Effector memory CD4-positive, alpha-beta T cell (primary cell): ENCODE data around the gene KNTC1.
"Not testable (repeated sequence)": the region's sequence is repeated elsewhere in the genome, so short reads cannot be mapped to it uniquely, and the experiment has no call there.

Experiments
- DNase-seq, 3 donors: peaks; one replicate each; pipeline ENCODE4 v3.0.0-alpha.2; 2020
- H3K27ac ChIP-seq: 2 replicates; pipeline ENCODE4 v1.7.0; 2013; ENCODE audit warnings: mild to moderate bottlenecking, low read length, moderate library complexity; ENCODE audit not compliant: insufficient read depth, poor library complexity, severe bottlenecking
- H3K27me3 ChIP-seq: replicated peaks from 2 replicates; pipeline ENCODE4 v1.7.0; 2013; ENCODE audit warnings: mild to moderate bottlenecking, low read length; ENCODE audit not compliant: insufficient read depth, control insufficient read depth, poor library complexity, severe bottlenecking
- H3K36me3 ChIP-seq: 2 replicates; pipeline ENCODE4 v1.7.0; 2013; ENCODE audit warnings: mild to moderate bottlenecking, low read length, moderate library complexity; ENCODE audit not compliant: control insufficient read depth, insufficient read depth
- H3K4me1 ChIP-seq: 2 replicates; pipeline ENCODE4 v1.7.0; 2013; ENCODE audit warnings: low read length, mild to moderate bottlenecking; ENCODE audit not compliant: control insufficient read depth, insufficient read depth, poor library complexity, severe bottlenecking
- H3K4me3 ChIP-seq: 2 replicates; pipeline ENCODE4 v1.7.0; 2013; ENCODE audit warnings: low read length, low read depth, mild to moderate bottlenecking; ENCODE audit not compliant: insufficient read depth, poor library complexity, severe bottlenecking
- H3K9me3 ChIP-seq: 2 replicates; pipeline ENCODE4 v1.7.0; 2013; ENCODE audit warnings: mild to moderate bottlenecking, low read length, moderate library complexity; ENCODE audit not compliant: control insufficient read depth

KNTC1 gene

DNA sequence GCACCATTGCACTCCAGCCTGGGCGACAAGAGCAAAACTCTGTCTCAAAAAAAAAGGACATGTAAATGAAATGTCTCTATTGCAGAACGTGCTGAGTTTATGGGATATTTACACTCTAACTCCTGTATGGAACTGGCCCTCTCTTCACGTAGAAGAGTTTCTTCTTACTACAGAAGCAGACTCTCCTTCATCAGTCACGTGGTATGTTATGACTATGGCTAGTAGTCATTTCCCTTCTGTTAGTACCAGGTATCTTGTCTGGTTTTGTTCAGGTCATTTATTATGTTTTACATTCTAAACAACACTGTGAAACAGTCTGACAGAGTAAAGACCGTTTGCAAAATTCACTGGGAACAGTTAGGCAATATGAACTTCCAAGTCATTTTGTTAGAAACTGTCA lies 20.3 kb downstream of the KNTC1 start:
- no peak overlapping the region for H3K4me3 ChIP-seq
- no peaks in the 10 kb centered on the region for H3K27me3 ChIP-seq
- no peak for DNase-seq
- no peaks in the 10 kb centered on the region for H3K9me3 ChIP-seq
- no peak overlapping the region for H3K27ac ChIP-seq
- H3K36me3 ChIP-seq: peaks cover 19% of the 10 kb centered on the region
- H3K4me1 ChIP-seq: no peaks in the 10 kb centered on the region

DNA sequence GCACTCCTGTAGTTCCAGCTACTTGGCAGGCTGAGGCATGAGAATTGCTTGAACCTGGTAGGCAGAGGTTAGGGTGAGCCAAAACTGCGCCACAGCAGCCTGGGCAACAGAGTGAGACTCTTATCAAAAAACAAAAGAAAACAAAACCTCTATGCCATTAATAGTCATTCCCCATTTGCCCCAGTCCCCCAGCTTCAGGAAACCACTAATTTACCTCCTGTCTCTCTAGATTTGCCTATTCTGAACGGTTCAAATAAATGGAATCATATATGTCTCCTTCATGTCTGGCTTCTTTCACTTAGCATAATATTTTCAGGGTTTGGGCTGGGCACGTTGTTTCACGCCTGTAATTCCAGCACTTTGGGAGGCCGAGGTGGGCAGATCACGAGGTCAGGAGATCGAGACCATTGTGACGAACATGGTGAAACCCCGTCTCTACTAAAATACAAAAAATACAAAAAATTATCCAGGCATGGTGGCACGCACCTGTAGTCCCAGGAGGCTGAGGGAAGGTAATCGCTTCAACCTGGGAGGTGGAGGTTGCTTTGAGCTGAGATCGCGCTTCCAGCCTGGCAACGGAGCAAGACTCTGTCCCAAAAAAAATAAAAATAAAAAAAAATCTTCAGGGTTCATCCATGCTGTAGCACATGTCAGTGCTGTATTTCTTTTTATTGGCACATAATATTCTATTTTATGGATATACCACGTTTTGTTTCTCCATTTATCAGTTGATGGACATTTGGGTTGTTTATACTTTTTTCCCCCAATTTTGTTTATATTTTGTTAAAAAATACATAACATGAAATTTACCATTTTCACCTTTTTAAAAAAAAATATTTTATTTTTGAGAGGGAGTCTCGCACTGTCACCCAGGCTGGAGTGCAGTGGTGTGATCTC lies 31.9 kb downstream of the KNTC1 start:
- Histone ChIP-seq H3K4me3 (no peak overlapping the region), H3K27me3 (no peaks in the 10 kb centered on the region), H3K27ac (no peak overlapping the region), H3K36me3 (peaks cover 12% of the 10 kb centered on the region), H3K9me3 (no peaks in the 10 kb centered on the region), H3K4me1 (no peaks in the 10 kb centered on the region)
- DNase-seq: no peak

DNA sequence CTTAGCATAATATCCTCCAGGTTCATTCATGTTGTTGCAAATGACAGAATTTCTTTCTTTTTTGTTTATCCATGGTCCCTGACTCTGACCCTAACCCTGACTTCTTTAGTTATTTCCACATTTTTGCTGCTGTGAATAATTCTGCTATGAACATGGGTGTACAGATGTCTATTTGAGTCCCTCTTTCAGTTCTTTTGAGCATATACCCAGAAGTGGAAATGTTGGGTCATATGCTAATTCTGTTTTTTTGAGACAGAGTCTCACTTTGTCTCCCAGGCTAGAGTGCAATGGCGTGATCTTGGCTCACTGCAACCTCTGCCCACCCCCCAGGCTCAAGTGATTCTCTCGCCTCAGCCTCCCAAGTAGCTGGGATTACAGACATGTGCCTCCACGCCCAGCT lies 33.1 kb downstream of the KNTC1 start:
- no peak overlapping the region for H3K27ac ChIP-seq
- no peak for DNase-seq
- H3K4me3 ChIP-seq: no peak overlapping the region
- no peaks in the 10 kb centered on the region for H3K4me1 ChIP-seq
- no peaks in the 10 kb centered on the region for H3K9me3 ChIP-seq
- peaks cover 12% of the 10 kb centered on the region for H3K36me3 ChIP-seq
- H3K27me3 ChIP-seq: no peaks in the 10 kb centered on the region

DNA sequence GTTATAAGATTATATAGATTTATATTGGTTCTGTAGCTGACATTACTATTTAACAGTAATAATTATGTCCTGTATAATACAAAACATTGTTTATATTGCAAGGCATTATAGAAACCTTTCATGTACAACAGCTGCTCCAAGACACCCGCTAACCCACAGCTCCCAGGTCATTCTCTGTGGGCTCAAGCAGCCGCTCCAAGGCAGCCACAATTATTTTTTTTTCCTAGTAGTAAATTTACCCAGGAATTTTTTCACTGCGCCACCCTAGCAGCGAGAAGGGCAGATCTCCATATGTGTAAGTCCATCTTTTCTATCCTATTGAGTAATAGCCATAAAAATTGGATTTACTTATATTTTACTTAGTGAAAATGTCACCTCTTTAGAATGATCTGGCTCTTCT lies 36.3 kb downstream of the KNTC1 start:
- Histone ChIP-seq H3K9me3 (no peaks in the 10 kb centered on the region), H3K27me3 (no peaks in the 10 kb centered on the region), H3K36me3 (peaks cover 7% of the 10 kb centered on the region), H3K4me1 (no peaks in the 10 kb centered on the region), H3K4me3 (no peak overlapping the region), H3K27ac (no peak overlapping the region)
- no peak for DNase-seq

DNA sequence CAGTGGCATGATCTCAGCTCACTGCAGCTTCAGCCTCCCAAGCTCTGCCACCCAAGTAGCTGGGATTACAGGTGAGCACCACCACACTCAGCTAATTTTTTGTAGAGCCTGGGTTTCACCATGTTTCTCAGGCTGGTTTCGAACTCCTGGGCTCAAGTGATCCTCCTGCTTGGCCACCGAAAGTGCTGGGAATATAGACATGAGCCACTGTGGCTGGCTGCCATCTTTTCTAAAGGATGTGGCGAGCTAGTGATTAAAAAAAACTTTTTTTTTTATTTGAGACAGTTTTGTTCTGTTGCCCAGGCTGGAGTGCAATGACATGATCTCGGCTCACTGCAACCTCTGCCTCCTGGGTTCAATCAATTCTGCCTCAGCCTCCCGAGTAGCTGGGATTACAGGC lies 39.8 kb downstream of the KNTC1 start:
- not testable (repeated sequence) for H3K27ac ChIP-seq, H3K4me1 ChIP-seq, H3K36me3 ChIP-seq, H3K27me3 ChIP-seq, H3K9me3 ChIP-seq, DNase-seq, H3K4me3 ChIP-seq

DNA sequence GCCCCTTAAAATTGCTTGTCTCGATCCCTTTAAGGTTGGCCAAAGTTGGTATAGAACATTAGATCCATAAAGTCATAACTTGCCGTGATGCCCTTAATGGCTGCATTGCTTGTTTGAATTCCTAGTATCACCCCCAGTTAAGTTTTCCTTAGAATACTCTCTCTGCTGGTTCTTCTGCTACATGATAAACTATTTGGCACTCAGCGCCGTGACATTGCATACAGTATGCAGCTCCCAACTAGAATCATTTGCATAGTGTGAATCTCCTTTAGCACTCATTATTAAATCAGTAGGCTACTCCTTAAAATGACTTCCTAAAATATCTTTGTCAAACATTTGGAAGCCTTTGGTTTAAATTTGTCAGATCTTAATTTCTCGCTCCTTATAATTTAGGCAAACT lies 42.2 kb downstream of the KNTC1 start:
- Histone ChIP-seq H3K27ac (no peak overlapping the region), H3K4me3 (no peak overlapping the region), H3K4me1 (no peaks in the 10 kb centered on the region), H3K9me3 (no peaks in the 10 kb centered on the region), H3K27me3 (no peaks in the 10 kb centered on the region), H3K36me3 (peaks cover 19% of the 10 kb centered on the region)
- DNase-seq: no peak

DNA sequence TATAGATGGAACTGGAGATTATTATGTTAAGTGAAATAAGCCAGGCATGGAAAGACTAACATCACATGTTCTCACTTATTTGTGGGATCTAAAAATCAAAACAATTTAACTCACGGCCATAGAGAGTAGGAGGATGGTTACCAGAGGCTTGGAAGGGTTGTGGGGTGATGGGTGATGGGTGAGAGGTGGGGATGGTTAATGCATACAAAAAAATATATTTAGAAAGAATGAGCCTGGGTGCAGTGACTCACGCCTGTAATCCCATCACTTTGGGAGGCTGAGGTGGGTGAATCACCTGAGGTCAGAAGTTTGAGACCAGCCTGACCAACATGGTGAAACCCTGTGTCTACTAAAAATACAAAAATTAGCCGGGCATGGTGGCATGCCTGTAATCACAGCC lies 43.0 kb downstream of the KNTC1 start:
- not testable (repeated sequence) for DNase-seq, H3K27ac ChIP-seq
- H3K36me3 ChIP-seq: peaks cover 22% of the 10 kb centered on the region

DNA sequence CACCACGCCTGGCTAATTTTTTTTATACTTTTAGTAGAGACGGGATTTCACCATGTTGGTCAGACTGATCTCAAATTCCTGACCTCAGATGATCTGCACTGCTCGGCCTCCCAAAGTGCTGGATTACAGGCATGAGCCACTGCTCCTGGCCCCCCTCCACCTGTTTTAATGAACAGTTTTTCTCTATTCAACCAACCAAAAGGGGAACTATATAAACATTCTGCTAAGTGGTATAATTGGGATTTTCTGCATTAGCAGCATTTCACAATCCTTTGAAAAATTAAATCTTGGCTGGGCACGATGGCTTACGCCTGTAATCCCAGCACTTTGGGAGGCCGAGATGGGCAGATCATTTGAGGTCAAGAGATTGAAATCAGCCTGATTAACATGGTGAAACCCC lies 44.8 kb downstream of the KNTC1 start:
- no peaks in the 10 kb centered on the region for H3K27me3 ChIP-seq
- no peak for DNase-seq
- no peak overlapping the region for H3K4me3 ChIP-seq
- no peaks in the 10 kb centered on the region for H3K4me1 ChIP-seq
- H3K9me3 ChIP-seq: no peaks in the 10 kb centered on the region
- no peak overlapping the region for H3K27ac ChIP-seq
- H3K36me3 ChIP-seq: peaks cover 22% of the 10 kb centered on the region

More for the DNA sequence above, 43.0 kb downstream of the KNTC1 start:
- not testable (repeated sequence) for H3K9me3 ChIP-seq, H3K4me1 ChIP-seq, H3K4me3 ChIP-seq, H3K27me3 ChIP-seq

DNA sequence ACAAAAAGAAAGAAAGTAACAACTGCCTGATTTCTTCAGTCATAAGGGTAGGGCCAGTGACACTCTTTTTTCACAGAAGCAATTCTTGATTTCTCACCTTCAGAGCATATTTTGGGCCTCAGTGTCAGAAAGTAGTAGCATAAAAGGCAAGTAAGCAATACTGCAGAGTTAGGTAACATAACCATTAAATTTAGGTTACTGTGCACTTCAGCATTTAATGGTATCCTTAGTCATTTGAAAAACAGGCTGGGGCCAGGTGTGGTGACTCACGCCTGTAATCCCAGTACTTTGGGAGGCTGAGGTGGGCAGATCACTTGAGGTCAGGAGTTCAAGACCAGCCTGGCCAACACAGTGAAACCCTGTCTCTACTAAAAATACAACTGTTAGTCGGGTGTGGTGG lies 56.2 kb downstream of the KNTC1 start:
- H3K36me3 ChIP-seq: peaks cover 23% of the 10 kb centered on the region
- not testable (repeated sequence) for DNase-seq, H3K27ac ChIP-seq, H3K4me3 ChIP-seq, H3K27me3 ChIP-seq, H3K4me1 ChIP-seq, H3K9me3 ChIP-seq

DNA sequence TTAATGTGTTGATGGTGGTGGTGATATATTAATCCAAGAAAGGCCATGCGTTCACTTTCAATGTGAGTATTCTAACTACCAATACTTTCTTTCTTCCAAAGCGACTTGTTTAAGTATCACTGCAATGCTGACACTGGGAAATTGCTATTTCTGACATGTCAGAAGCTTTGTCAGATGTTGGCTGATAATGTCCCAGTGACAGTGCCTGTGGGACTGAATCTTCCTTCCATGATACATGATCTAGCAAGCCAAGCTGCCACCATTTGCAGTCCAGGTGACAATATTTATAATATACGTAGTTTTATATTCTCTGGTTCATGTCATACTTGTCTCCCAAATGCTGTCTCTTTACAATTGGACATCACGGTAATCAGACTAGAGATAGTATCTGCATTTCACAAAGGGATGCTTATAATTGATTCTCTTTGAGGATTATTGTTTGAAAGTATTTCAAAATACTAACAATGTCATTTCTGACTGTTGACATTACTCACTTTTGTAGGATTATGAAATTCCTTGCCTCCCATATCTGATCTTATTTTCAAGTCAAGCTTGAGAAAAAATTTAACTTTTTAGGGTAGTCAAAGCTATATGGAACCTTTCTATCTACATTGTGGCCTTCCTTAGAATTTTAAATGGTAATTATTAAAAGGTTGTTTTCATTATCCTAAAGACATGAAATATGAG lies 57.3 kb downstream of the KNTC1 start:
- Histone ChIP-seq H3K9me3 (no peaks in the 10 kb centered on the region), H3K4me3 (no peak overlapping the region), H3K4me1 (no peaks in the 10 kb centered on the region), H3K27me3 (no peaks in the 10 kb centered on the region), H3K36me3 (peaks cover 23% of the 10 kb centered on the region), H3K27ac (no peak overlapping the region)
- no peak for DNase-seq
